ENCODE data around the gene ANKS1B.
A peak's percentile ranks its signal among the peaks of the same experiment; 100 is the strongest.

The ANKS1B gene

DNA sequence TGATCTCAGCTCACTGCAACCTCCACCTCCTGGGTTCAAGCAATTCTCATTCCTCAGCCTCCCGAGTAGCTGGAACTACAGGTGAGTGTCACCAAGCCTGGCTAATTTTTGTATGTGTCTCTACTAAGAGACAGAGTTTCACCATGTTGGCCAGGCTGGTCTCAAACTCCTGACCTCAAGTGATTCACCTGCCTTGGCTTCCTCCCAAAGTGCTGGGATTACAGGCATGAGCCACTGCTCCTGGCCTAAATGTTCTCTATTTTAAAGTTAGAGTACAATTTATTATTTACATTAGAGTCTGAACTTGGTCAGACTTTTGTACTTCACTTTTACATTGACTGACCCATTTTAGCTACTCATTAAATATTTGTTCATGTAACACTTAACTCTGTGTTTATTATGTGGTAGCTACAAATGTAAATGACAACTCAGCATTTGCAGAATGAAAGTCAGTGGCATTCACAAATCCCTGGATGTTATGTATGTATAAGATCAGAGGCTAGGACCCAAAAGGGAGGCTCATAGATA, 930.1 kb downstream of the ANKS1B start:
- TF ChIP-seq, protein P1, sequence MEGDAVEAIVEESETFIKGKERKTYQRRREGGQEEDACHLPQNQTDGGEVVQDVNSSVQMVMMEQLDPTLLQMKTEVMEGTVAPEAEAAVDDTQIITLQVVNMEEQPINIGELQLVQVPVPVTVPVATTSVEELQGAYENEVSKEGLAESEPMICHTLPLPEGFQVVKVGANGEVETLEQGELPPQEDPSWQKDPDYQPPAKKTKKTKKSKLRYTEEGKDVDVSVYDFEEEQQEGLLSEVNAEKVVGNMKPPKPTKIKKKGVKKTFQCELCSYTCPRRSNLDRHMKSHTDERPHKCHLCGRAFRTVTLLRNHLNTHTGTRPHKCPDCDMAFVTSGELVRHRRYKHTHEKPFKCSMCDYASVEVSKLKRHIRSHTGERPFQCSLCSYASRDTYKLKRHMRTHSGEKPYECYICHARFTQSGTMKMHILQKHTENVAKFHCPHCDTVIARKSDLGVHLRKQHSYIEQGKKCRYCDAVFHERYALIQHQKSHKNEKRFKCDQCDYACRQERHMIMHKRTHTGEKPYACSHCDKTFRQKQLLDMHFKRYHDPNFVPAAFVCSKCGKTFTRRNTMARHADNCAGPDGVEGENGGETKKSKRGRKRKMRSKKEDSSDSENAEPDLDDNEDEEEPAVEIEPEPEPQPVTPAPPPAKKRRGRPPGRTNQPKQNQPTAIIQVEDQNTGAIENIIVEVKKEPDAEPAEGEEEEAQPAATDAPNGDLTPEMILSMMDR (conservative IDR thresholded peaks at IDR 0.05; ENCODE audit: control insufficient read depth, insufficient read depth, low read depth, low read length) = no peak
- DNase-seq (ENCODE audit: low read depth) = peak; percentile 1
- H3K4me3 ChIP-seq (ENCODE audit: control insufficient read depth, low read depth, low read length) = no peak overlapping the region

DNA sequence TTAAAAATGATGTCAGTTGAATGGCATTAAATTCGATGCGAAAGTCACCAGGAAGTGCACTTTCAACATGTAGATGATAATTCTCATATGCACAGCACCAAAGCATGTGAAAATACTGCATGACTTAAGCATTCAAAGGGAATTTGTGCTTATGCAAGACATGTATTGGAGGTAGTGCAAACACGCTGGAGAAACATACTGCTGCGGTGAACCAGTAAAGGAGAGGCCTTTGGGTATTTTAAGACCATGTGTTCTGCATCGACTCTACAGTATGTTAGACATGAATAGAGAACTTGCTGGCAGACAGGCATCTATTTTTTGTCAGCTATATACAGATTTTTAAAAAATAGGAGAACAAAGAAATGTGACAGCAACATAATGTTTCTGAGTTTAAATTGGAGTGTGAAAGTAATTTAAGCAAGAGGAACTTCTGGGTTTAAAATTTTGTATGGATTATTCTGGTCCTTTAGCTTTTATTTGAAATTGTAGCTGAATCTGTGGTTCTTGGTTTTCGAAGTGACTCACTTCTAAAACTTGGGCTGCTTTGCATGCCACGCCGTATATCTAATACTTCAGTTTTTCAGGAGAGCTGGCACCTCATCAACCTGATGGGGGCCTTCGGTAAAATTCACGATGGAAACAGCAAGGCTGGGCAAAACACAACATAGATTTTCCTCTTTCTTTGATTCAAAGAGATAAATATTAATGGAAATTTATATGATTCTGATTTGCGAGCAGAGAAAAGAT, 930.9 kb downstream of the ANKS1B start:
- no peak for DNase-seq (ENCODE audit: low read depth)
- H3K4me3 ChIP-seq (ENCODE audit: control insufficient read depth, low read depth, low read length) = no peak overlapping the region
- TF ChIP-seq, protein P1 (conservative IDR thresholded peaks at IDR 0.05; ENCODE audit: control insufficient read depth, insufficient read depth, low read depth, low read length) = no peak

DNA sequence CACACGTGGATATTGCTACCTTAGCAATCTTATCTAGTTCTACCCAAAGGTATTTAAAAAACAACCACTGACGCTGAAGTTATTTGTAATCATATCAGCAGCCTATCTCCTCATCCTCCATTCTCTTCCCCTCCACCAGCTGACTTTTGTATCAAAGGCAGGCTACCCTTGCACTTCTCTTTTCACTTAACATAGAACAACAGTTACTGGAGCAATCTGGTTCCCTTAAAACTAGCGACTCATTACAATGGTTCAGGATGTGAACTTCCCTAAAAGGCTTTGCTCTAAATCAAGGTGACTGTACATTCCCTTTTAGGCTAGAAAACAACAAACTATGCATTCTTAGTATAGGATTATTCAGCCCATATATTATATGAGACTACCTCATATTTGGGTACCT, 935.0 kb downstream of the ANKS1B start:
- DNase-seq (ENCODE audit: low read depth) = no peak
- no peak overlapping the region for H3K4me3 ChIP-seq (ENCODE audit: control insufficient read depth, low read depth, low read length)
- TF ChIP-seq, protein P1 (conservative IDR thresholded peaks at IDR 0.05; ENCODE audit: control insufficient read depth, insufficient read depth, low read depth, low read length) = no peak

DNA sequence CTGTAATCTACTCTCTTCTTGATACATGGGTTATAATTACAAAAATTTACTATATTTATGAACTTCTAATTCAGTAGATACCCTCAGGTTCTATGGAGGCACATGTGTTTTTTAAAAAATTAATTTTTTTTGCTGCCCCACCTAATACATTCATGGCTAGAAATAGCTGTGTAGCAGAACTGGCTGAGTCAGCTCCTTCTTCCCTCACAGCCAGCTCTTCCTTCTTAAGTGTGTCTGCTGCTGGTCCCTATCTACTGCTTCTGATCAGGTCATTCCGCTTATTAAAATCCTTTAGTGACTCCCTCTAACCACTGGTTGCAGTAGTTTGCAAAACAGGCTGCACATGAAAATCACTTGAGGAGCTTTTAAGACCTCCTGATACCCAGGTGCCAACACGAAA, 939.6 kb downstream of the ANKS1B start:
- DNase-seq (ENCODE audit: low read depth) = no peak
- TF ChIP-seq, protein P1 (conservative IDR thresholded peaks at IDR 0.05; ENCODE audit: control insufficient read depth, insufficient read depth, low read depth, low read length) = no peak
- no peak overlapping the region for H3K4me3 ChIP-seq (ENCODE audit: control insufficient read depth, low read depth, low read length)

DNA sequence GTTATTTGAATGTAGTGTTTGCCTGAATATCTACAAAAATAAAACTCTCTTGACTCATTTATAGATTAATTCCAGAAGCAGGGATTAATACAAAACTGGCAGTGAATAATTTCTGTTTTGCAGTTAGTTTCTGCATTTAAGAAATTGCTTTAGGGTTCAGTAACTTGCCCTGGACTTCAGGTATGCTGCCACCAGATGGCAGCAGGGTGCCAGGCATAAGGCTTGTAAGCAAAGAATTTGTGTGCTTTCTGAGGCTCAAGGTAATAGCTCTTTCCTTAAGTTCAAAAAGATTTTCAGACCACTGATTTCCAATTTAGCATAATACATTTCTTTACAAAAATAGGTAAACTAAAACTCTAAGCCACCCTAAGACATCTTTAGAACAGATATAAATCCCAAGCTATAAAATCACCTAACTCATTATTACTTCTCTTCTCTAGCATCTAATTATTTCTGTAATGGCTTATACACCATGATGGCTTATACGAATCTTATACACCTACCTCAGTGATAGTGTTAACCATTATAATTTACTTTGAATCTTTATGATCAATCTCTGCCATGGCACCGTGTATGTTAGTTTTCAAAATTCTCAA, 941.3 kb downstream of the ANKS1B start:
- DNase-seq (ENCODE audit: low read depth) = peak; percentile 68

DNA sequence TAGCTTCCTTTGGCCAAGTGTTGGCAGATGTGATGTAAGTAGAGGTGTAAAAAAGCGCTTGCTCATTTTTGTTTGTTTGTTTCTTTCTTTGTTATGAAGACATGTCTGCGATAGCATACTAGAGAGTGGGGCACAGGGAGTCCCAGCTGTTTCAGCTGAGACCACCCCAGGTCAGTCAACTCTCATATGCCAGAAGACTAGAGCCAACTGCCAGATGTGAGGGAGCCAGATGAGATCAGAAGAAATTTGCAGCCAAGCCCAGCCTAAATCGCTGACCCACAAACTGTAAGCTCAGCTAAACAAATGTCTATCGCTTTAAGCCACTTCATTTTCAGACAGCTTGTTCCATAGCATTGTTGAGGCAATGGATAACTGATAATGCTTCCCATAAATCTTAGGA, 942.5 kb downstream of the ANKS1B start:
- TF ChIP-seq, protein P1 (conservative IDR thresholded peaks at IDR 0.05; ENCODE audit: control insufficient read depth, insufficient read depth, low read depth, low read length) = no peak
- no peak overlapping the region for H3K4me3 ChIP-seq (ENCODE audit: control insufficient read depth, low read depth, low read length)
- no peak for DNase-seq (ENCODE audit: low read depth)

More for the DNA sequence above, 941.3 kb downstream of the ANKS1B start:
- no peak overlapping the region for H3K4me3 ChIP-seq (ENCODE audit: control insufficient read depth, low read depth, low read length)
- TF ChIP-seq, protein P1 (conservative IDR thresholded peaks at IDR 0.05; ENCODE audit: control insufficient read depth, insufficient read depth, low read depth, low read length) = peak; percentile 91

Measured in fibroblast of mammary gland (primary cell).